H9 (cell line): Measurements from ENCODE around the gene EFNA5. TPM values are rescaled to one million over a fixed set of nuclear protein-coding genes. Genes with fewer than 3 reads are reported as not detected.
A peak's percentile ranks its signal among the peaks of the same experiment; 100 is the strongest.

Experiments used
- DNase-seq: peaks from one replicate; pipeline ENCODE4 v3.0.0-alpha.2; 2017
- H2AFZ ChIP-seq: one replicate; pipeline ENCODE4 v1.6.1; 2013; ENCODE audit warnings: mild to moderate bottlenecking, low read length, control low read depth, moderate library complexity
- H2AK5ac ChIP-seq: 2 replicates; pipeline ENCODE4 v1.6.1; 2013; ENCODE audit warnings: low read length, control low read depth, mixed read lengths; ENCODE audit not compliant: insufficient read length
- H2BK120ac ChIP-seq: one replicate; pipeline ENCODE4 v1.6.1; 2013; ENCODE audit warnings: low read depth, mild to moderate bottlenecking, low read length, control low read depth, inconsistent platforms; ENCODE audit not compliant: poor library complexity, severe bottlenecking
- H2BK12ac ChIP-seq: 2 replicates; pipeline ENCODE4 v1.6.1; 2013; ENCODE audit warnings: low read length, control low read depth, mixed read lengths, low read depth; ENCODE audit not compliant: insufficient read length
- H2BK15ac ChIP-seq: 2 replicates; pipeline ENCODE4 v1.6.1; 2013; ENCODE audit warnings: low read depth, low read length, control low read depth
- H2BK20ac ChIP-seq: one replicate; pipeline ENCODE4 v1.6.1; 2013; ENCODE audit warnings: low read depth, mild to moderate bottlenecking, low read length, control low read depth, inconsistent platforms; ENCODE audit not compliant: poor library complexity, severe bottlenecking
- H2BK5ac ChIP-seq: 2 replicates; pipeline ENCODE4 v1.6.1; 2013; ENCODE audit warnings: low read length, control low read depth, mixed read lengths; ENCODE audit not compliant: insufficient read length
- H3K14ac ChIP-seq: 2 replicates; pipeline ENCODE4 v1.6.1; 2013; ENCODE audit warnings: low read length, control low read depth; ENCODE audit not compliant: insufficient read depth
- H3K18ac ChIP-seq: 2 replicates; pipeline ENCODE4 v1.6.1; 2013; ENCODE audit warnings: low read depth, mild to moderate bottlenecking, mixed read lengths, low read length, control low read depth; ENCODE audit not compliant: insufficient read length
- H3K23ac ChIP-seq: 2 replicates; pipeline ENCODE4 v1.6.1; 2013; ENCODE audit warnings: low read length, control low read depth, mixed read lengths, low read depth; ENCODE audit not compliant: insufficient read length
- H3K23me2 ChIP-seq: 2 replicates; pipeline ENCODE4 v1.6.1; 2013; ENCODE audit warnings: low read depth, mild to moderate bottlenecking, mixed read lengths, low read length, control low read depth; ENCODE audit not compliant: insufficient read length, poor library complexity, severe bottlenecking
- H3K27ac ChIP-seq: 2 replicates; pipeline ENCODE4 v1.5.1; 2013; ENCODE audit warnings: low read length, control low read depth, mixed read lengths, low read depth; ENCODE audit not compliant: insufficient read length
- H3K27me3 ChIP-seq: 2 replicates; pipeline ENCODE4 v1.6.1; 2013; ENCODE audit warnings: low read length, control low read depth, inconsistent platforms; ENCODE audit not compliant: insufficient read depth
- H3K4ac ChIP-seq: 2 replicates; pipeline ENCODE4 v1.6.1; 2013; ENCODE audit warnings: low read depth, mild to moderate bottlenecking, control low read depth, inconsistent platforms, low read length, moderate library complexity
- H3K4me1 ChIP-seq: 2 replicates; pipeline ENCODE4 v1.6.1; 2013; ENCODE audit warnings: low read length, control low read depth, inconsistent platforms; ENCODE audit not compliant: insufficient read depth
- H3K4me2 ChIP-seq: 2 replicates; pipeline ENCODE4 v1.6.1; 2013; ENCODE audit warnings: low read length, control low read depth, mixed read lengths; ENCODE audit not compliant: insufficient read length, insufficient read depth
- H3K56ac ChIP-seq: 2 replicates; pipeline ENCODE4 v1.6.1; 2013; ENCODE audit warnings: low read depth, mild to moderate bottlenecking, mixed read lengths, low read length, control low read depth; ENCODE audit not compliant: insufficient read length
- H3K79me1 ChIP-seq: 2 replicates; pipeline ENCODE4 v1.6.1; 2013; ENCODE audit warnings: low read depth, mild to moderate bottlenecking, moderate library complexity, low read length, control low read depth, inconsistent platforms; ENCODE audit not compliant: insufficient read depth, poor library complexity, severe bottlenecking
- H3K79me2 ChIP-seq: 2 replicates; pipeline ENCODE4 v1.6.1; 2013; ENCODE audit warnings: low read length, control low read depth, inconsistent platforms; ENCODE audit not compliant: insufficient read depth
- H3K9ac ChIP-seq: 2 replicates; pipeline ENCODE4 v1.6.1; 2013; ENCODE audit warnings: low read length, control low read depth, mixed read lengths; ENCODE audit not compliant: insufficient read length; ENCODE audit errors: extremely low read depth
- H3K9me3 ChIP-seq: one replicate; pipeline ENCODE4 v1.6.1; 2013; ENCODE audit warnings: low read depth, low read length, inconsistent platforms; ENCODE audit not compliant: control insufficient read depth
- H3T11ph ChIP-seq: one replicate; pipeline ENCODE4 v1.6.1; 2013; ENCODE audit warnings: mild to moderate bottlenecking, low read length, control low read depth, inconsistent platforms
- H4K20me1 ChIP-seq: one replicate; pipeline ENCODE4 v1.6.1; 2013; ENCODE audit not compliant: control insufficient read depth, insufficient read length, insufficient read depth
- H4K5ac ChIP-seq: 2 replicates; pipeline ENCODE4 v1.6.1; 2013; ENCODE audit warnings: low read depth, mild to moderate bottlenecking, mixed read lengths, low read length, control low read depth; ENCODE audit not compliant: insufficient read length
- H4K8ac ChIP-seq: replicated peaks from 2 replicates; pipeline ENCODE4 v1.6.1; 2013; ENCODE audit warnings: low read length, control low read depth, mixed read lengths, low read depth; ENCODE audit not compliant: insufficient read length
- H4K91ac ChIP-seq: 2 replicates; pipeline ENCODE4 v1.6.1; 2013; ENCODE audit warnings: low read depth, mild to moderate bottlenecking, moderate library complexity, mixed read lengths, low read length, control low read depth; ENCODE audit not compliant: insufficient read length
- H3K27ac Mint-ChIP-seq, 3 experiments: 2 replicates in 2 of 3; 3 replicates in 1 of 3; pipeline ENCODE4 v1.8.0; 2020 to 2021; ENCODE audit warnings: mixed read lengths in 3 of 3, mild to moderate bottlenecking in 1 of 3, moderate library complexity in 1 of 3
- H3K27me3 Mint-ChIP-seq: 2 replicates; pipeline ENCODE4 v1.8.0; 2021; ENCODE audit warnings: low read depth, mild to moderate bottlenecking, moderate library complexity, mixed read lengths
- H3K36me3 Mint-ChIP-seq, 3 experiments: 2 replicates in 2 of 3; 3 replicates in 1 of 3; pipeline ENCODE4 v1.8.0; 2020 to 2021; ENCODE audit warnings: low read depth in 3 of 3, mixed read lengths in 3 of 3; ENCODE audit not compliant: insufficient read depth in 1 of 3
- H3K4me1 Mint-ChIP-seq, 2 experiments: 2 replicates each; pipeline ENCODE4 v1.8.0; 2020; ENCODE audit warnings: mixed read lengths in 2 of 2
- H3K4me3 Mint-ChIP-seq, 2 experiments: 2 replicates in 1 of 2; 3 replicates in 1 of 2; pipeline ENCODE4 v1.8.0; 2020 to 2021; ENCODE audit warnings: mild to moderate bottlenecking in 2 of 2, mixed read lengths in 2 of 2, moderate library complexity in 1 of 2
- H3K9me3 Mint-ChIP-seq, 2 experiments: 2 replicates in 1 of 2; 3 replicates in 1 of 2; pipeline ENCODE4 v1.8.0; 2020; ENCODE audit warnings: mild to moderate bottlenecking in 2 of 2, mixed read lengths in 2 of 2, moderate library complexity in 1 of 2
- WGBS: extraction: QIAGEN DNeasy Blood & Tissue Kit; methylation state at CpG from one replicate; pipeline ENCODE4 v1.1.7; 2013; ENCODE audit warnings: missing lambda C conversion rate, low lambda C conversion rate, mixed read lengths; ENCODE audit not compliant: insufficient read length; ENCODE audit errors: extremely low coverage; 5-methylcytosine and 5-hydroxymethylcytosine counted together
- total RNA-seq: library from RNA; stranded (reverse); gene quantifications from 2 replicates; pipeline ENCODE4 v1.2.1, GENCODE V29; 2021
- TF ChIP-seq, protein P1 (sequence below): fragments of 200-600 bp; sonication (generic); conservative IDR thresholded peaks from 3 replicates; pipeline ENCODE4 v1.8.0; 2021; ENCODE audit warnings: antibody characterized with exemption, mild to moderate bottlenecking

The EFNA5 gene
- total RNA-seq, 1 experiment from 2014 or later = 20.4 TPM

DNA sequence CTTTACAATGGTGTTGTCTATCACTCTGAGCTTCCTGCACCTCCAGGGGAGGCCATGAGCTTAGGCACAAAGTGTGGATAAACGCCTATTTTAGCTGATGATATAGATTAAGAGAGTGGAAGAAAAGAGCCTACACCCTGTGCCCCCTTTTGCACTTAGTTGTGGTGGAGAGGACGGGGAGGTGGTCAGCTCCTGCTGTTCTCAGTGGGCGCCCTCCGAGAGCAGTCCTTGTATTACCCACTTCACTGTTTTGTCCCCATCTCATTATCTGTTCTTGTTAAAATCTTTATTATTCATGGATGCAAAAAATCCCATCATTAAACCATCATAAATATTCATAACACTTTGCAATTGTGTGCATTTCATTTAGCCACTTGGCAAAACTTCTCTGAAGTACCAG is 303.3 kb downstream of the EFNA5 start:
- no CpG with 5 or more reads among the region's 4 CpGs for WGBS
- no peak overlapping the region for H3T11ph ChIP-seq
- no peaks in the 10 kb centered on the region for H3K79me2 ChIP-seq
- H2BK5ac ChIP-seq = no peak overlapping the region
- H2BK20ac ChIP-seq = no peak overlapping the region
- no peak overlapping the region for H3K56ac ChIP-seq
- no peak overlapping the region for H3K9ac ChIP-seq
- TF ChIP-seq, protein P1, sequence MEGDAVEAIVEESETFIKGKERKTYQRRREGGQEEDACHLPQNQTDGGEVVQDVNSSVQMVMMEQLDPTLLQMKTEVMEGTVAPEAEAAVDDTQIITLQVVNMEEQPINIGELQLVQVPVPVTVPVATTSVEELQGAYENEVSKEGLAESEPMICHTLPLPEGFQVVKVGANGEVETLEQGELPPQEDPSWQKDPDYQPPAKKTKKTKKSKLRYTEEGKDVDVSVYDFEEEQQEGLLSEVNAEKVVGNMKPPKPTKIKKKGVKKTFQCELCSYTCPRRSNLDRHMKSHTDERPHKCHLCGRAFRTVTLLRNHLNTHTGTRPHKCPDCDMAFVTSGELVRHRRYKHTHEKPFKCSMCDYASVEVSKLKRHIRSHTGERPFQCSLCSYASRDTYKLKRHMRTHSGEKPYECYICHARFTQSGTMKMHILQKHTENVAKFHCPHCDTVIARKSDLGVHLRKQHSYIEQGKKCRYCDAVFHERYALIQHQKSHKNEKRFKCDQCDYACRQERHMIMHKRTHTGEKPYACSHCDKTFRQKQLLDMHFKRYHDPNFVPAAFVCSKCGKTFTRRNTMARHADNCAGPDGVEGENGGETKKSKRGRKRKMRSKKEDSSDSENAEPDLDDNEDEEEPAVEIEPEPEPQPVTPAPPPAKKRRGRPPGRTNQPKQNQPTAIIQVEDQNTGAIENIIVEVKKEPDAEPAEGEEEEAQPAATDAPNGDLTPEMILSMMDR = no peak
- no peaks in the 10 kb centered on the region for H3K36me3 Mint-ChIP-seq
- no peak overlapping the region for H2AFZ ChIP-seq
- H3K14ac ChIP-seq = no peak overlapping the region
- no peaks in the 10 kb centered on the region for H3K27me3 Mint-ChIP-seq
- no peaks in the 10 kb centered on the region for H3K9me3 ChIP-seq
- H3K4ac ChIP-seq = no peak overlapping the region
- H3K27ac Mint-ChIP-seq = peak overlapping the region; percentile 37 to 83 (median 58); a peak in 5 of 7 replicates
- H4K5ac ChIP-seq = no peak overlapping the region
- H2BK120ac ChIP-seq = no peak overlapping the region
- H3K79me1 ChIP-seq = no peaks in the 10 kb centered on the region
- H4K91ac ChIP-seq = no peak overlapping the region
- no peak overlapping the region for H3K27ac ChIP-seq
- no peak overlapping the region for H3K18ac ChIP-seq
- H4K20me1 ChIP-seq = no peaks in the 10 kb centered on the region
- H3K9me3 Mint-ChIP-seq = no peaks in the 10 kb centered on the region
- DNase-seq = no peak
- H3K23ac ChIP-seq = no peak overlapping the region
- no peaks in the 10 kb centered on the region for H3K27me3 ChIP-seq
- no peak overlapping the region for H2AK5ac ChIP-seq
- H3K4me1 Mint-ChIP-seq = peaks cover 28 to 41% of the 10 kb centered on the region in 2 experiments
- no peak overlapping the region for H3K4me3 Mint-ChIP-seq
- H2BK15ac ChIP-seq = no peak overlapping the region
- H3K4me2 ChIP-seq = no peak overlapping the region
- H3K4me1 ChIP-seq = peaks cover 7% of the 10 kb centered on the region
- H3K23me2 ChIP-seq = no peaks in the 10 kb centered on the region
- H2BK12ac ChIP-seq = no peak overlapping the region
- no peak overlapping the region for H4K8ac ChIP-seq
